ENCODE data around the gene PCDH12. TPM values are rescaled to one million over a fixed set of nuclear protein-coding genes. Genes with fewer than 3 reads are reported as not detected.

The PCDH12 gene
- total and polyA plus RNA-seq, 2 donors (not counting 1 experiment from before 2014, with no cell fraction given) = 0.01 TPM; not detected in 1

- H3K79me2 ChIP-seq (ENCODE audit: control insufficient read depth, insufficient read depth, low read length) = no peaks in the 10 kb centered on the region
- no peak overlapping the region for H3K27ac ChIP-seq (ENCODE audit: low read length in 2 of 2)
- POLR2A ChIA-PET = no interaction called here
- no peaks in the 10 kb centered on the region for H3K9me3 ChIP-seq (ENCODE audit: control extremely low read depth in 1 of 3, control insufficient read depth in 2 of 3, insufficient read depth in 1 of 3, low read length in 2 of 3)
- no peaks in the 10 kb centered on the region for H3K4me1 ChIP-seq (ENCODE audit: control insufficient read depth in 2 of 2, insufficient read depth in 2 of 2, low read length in 2 of 2)
- no peak for ATAC-seq (ENCODE audit: low read depth)
- no peak for DNase-seq
- no peak overlapping the region for H2AFZ ChIP-seq (ENCODE audit: insufficient read depth, low read depth, low read length, poor library complexity, severe bottlenecking)
- Mint-ChIP-seq H3K4me3 (no peak overlapping the region), H3K4me1 (no peaks in the 10 kb centered on the region), H3K27me3 (no peaks in the 10 kb centered on the region), H3K9me3 (ENCODE audit: insufficient read depth) (no peaks in the 10 kb centered on the region), H3K27ac (no peak overlapping the region)
- no peaks in the 10 kb centered on the region for H4K20me1 ChIP-seq (ENCODE audit: control insufficient read depth, insufficient read depth, low read length, poor library complexity, severe bottlenecking)
- H3K4me3 ChIP-seq (ENCODE audit: control extremely low read depth in 1 of 5, extremely low read depth in 1 of 5, insufficient read depth in 1 of 5, low read depth in 2 of 5, low read length in 4 of 5) = no peak overlapping the region
- intact Hi-C loops (cut with micrococcal nuclease) = no loop called here
- H3K4me2 ChIP-seq (replicated peaks; ENCODE audit: low read depth, low read length, poor library complexity, severe bottlenecking) = no peak overlapping the region
- 91% methylated on average over 25 of the region's 25 CpGs for WGBS (ENCODE audit: insufficient coverage)
- no peaks in the 10 kb centered on the region for H3K36me3 ChIP-seq (replicated peaks in 1 of 2; ENCODE audit: control extremely low read depth in 1 of 2, control insufficient read depth in 1 of 2, extremely low read depth in 1 of 2, insufficient read depth in 2 of 2, low read length in 1 of 2)
- no peak overlapping the region for H3K9ac ChIP-seq (ENCODE audit: low read length)
- H3K27me3 ChIP-seq (replicated peaks in 1 of 4; ENCODE audit: control extremely low read depth in 1 of 4, control insufficient read depth in 3 of 4, insufficient read depth in 4 of 4, low read length in 3 of 4) = no peaks in the 10 kb centered on the region
- no peak for TF ChIP-seq CTCF (IDR thresholded peaks at IDR 0.05)
- TF ChIP-seq EZH2 (IDR thresholded peaks at IDR 0.05; ENCODE audit: borderline replicate concordance, insufficient read depth, low read depth, low read length, poor library complexity, severe bottlenecking) = no peak
- CTCF ChIA-PET = no interaction called here
These were observed 12.4 kb downstream of the PCDH12 start for GRCh38 chr5:141945511-141946051.

- ATAC-seq (ENCODE audit: low read depth) (no peak), DNase-seq (no peak)
- Mint-ChIP-seq H3K9me3 (ENCODE audit: insufficient read depth) (no peaks in the 10 kb centered on the region), H3K4me3 (no peak overlapping the region), H3K4me1 (no peaks in the 10 kb centered on the region), H3K27me3 (no peaks in the 10 kb centered on the region), H3K27ac (no peak overlapping the region)
- ChIA-PET POLR2A (no interaction called here), CTCF (interaction anchor here (1.4 to 4.5 kb wide), 3 partner anchors 16 to 252 kb away, joined by 3 to 25 read pairs (median 4); no protein-coding TSS in a partner anchor)
- no peak overlapping the region for H3K4me2 ChIP-seq (replicated peaks; ENCODE audit: low read depth, low read length, poor library complexity, severe bottlenecking)
- H4K20me1 ChIP-seq (ENCODE audit: control insufficient read depth, insufficient read depth, low read length, poor library complexity, severe bottlenecking) = no peaks in the 10 kb centered on the region
- H3K9ac ChIP-seq (ENCODE audit: low read length) = no peak overlapping the region
- WGBS (ENCODE audit: insufficient coverage) = 97% methylated on average over 7 of the region's 9 CpGs
- no peaks in the 10 kb centered on the region for H3K79me2 ChIP-seq (ENCODE audit: control insufficient read depth, insufficient read depth, low read length)
- TF ChIP-seq CTCF (IDR thresholded peaks at IDR 0.05) = no peak
- no peak for TF ChIP-seq EZH2 (IDR thresholded peaks at IDR 0.05; ENCODE audit: borderline replicate concordance, insufficient read depth, low read depth, low read length, poor library complexity, severe bottlenecking)
- H3K36me3 ChIP-seq (replicated peaks in 1 of 2; ENCODE audit: control extremely low read depth in 1 of 2, control insufficient read depth in 1 of 2, extremely low read depth in 1 of 2, insufficient read depth in 2 of 2, low read length in 1 of 2) = peaks cover 0 to 7% of the 10 kb centered on the region in 2 experiments
- intact Hi-C loops (cut with micrococcal nuclease) = no loop called here
- H3K27me3 ChIP-seq (replicated peaks in 1 of 4; ENCODE audit: control extremely low read depth in 1 of 4, control insufficient read depth in 3 of 4, insufficient read depth in 4 of 4, low read length in 3 of 4) = no peaks in the 10 kb centered on the region
- no peak overlapping the region for H3K27ac ChIP-seq (ENCODE audit: low read length in 2 of 2)
- no peaks in the 10 kb centered on the region for H3K9me3 ChIP-seq (ENCODE audit: control extremely low read depth in 1 of 3, control insufficient read depth in 2 of 3, insufficient read depth in 1 of 3, low read length in 2 of 3)
- no peaks in the 10 kb centered on the region for H3K4me1 ChIP-seq (ENCODE audit: control insufficient read depth in 2 of 2, insufficient read depth in 2 of 2, low read length in 2 of 2)
- no peak overlapping the region for H3K4me3 ChIP-seq (ENCODE audit: control extremely low read depth in 1 of 5, extremely low read depth in 1 of 5, insufficient read depth in 1 of 5, low read depth in 2 of 5, low read length in 4 of 5)
- no peak overlapping the region for H2AFZ ChIP-seq (ENCODE audit: insufficient read depth, low read depth, low read length, poor library complexity, severe bottlenecking)
These were observed 13.9 kb downstream of the PCDH12 start for GRCh38 chr5:141944076-141944475.
